Measurements from ENCODE around the gene SLC26A8.

The SLC26A8 gene, protein sequence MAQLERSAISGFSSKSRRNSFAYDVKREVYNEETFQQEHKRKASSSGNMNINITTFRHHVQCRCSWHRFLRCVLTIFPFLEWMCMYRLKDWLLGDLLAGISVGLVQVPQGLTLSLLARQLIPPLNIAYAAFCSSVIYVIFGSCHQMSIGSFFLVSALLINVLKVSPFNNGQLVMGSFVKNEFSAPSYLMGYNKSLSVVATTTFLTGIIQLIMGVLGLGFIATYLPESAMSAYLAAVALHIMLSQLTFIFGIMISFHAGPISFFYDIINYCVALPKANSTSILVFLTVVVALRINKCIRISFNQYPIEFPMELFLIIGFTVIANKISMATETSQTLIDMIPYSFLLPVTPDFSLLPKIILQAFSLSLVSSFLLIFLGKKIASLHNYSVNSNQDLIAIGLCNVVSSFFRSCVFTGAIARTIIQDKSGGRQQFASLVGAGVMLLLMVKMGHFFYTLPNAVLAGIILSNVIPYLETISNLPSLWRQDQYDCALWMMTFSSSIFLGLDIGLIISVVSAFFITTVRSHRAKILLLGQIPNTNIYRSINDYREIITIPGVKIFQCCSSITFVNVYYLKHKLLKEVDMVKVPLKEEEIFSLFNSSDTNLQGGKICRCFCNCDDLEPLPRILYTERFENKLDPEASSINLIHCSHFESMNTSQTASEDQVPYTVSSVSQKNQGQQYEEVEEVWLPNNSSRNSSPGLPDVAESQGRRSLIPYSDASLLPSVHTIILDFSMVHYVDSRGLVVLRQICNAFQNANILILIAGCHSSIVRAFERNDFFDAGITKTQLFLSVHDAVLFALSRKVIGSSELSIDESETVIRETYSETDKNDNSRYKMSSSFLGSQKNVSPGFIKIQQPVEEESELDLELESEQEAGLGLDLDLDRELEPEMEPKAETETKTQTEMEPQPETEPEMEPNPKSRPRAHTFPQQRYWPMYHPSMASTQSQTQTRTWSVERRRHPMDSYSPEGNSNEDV

DNA sequence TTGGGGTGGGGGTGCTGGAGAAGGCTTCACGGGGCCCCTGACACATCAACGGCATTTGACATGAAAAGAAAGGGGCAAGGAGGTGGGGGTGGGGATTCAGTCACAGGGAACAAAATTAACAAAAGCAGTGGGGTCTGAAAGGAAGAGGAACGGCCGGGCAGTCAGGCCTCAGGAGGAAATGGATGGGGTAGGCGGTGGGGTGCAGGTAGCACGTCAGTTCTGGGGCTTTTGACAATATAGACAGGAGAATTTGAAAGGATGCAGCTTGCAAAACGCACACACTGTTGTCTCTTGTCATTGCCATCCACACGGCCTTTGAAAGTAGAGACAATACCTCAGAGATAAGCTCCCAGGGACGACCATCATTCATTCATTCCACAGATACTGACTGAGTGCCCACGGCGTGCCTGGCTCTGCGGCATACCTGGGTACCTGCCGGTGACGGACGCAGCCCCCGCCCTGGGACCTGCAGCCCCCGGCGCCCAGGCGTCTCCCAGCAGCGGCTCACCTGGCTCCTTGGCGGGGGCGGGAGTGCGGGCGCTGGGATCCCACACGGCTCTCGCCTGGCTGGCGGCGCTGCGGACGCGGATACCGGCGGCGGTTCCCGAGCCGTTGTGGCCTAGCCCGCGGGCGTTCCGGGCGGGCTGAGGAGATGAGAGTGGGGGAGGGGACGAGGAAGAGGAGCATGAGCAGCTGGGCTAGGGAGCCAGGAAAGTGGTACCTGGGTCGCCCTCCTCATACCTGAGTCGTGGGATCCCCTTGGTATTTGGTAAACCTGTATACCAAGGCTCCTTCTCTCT is at the start of gene SLC26A8:
Gene SLC26A8, minus strand, starts transcription at position 646 of the 800 bp plus-strand sequence. CDS start 4,934 bp downstream, outside the sequence.
- in situ Hi-C loops (cut with MboI; ENCODE audit: low pct_unique_long_range_greater_than_20kb, low sequenced_read_pairs), result no loop called here

DNA sequence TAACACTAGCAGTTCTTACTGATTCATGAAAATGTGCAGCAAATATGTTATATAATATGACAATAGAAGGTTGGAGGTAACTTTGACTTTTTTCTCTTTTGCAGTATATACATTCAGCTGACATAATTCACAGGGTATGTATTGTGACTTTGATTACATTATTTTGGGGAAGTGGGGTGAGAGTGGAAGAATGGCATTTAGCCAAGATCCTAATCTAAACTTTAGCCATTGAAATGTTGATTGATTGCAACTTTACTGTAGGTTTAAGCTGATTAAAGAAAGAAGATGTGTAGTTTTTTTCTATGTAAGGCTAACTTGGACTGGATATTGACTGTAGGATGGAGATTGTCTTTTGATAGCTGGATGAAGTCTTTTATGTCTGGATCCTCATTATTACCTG is 49.1 kb upstream of the SLC26A8 start:
- in situ Hi-C loops (cut with MboI; ENCODE audit: low pct_unique_long_range_greater_than_20kb, low sequenced_read_pairs), result no loop called here
- DNase-seq, result peak; percentile 65

More for the DNA sequence above, at the start of gene SLC26A8:
- no peak for DNase-seq

GRCh38 chr6:36072681-36073080 is 48.2 kb upstream of the SLC26A8 start:
- DNase-seq, result no peak
- in situ Hi-C loops (cut with MboI; ENCODE audit: low pct_unique_long_range_greater_than_20kb, low sequenced_read_pairs), result no loop called here

DNA sequence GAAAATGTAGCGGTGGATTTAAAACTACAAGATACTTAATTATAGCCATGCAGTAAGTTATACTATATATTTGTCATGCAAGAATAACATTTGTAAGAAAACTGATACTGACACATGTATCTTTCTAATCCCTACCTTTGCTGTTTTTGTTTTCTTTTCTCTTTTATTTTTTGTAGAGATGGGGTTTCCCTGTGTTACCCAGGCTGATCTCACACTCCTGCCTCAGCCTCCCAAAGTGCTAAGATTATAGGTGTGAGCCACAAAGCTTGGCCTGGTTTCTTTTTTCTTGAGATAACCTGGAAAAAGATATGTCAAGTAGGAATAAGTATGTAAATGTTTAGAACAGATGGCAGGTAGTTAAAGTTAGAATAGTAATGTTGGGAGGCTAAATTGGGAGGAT is 47.3 kb upstream of the SLC26A8 start:
- DNase-seq, result no peak
- in situ Hi-C loops (cut with MboI; ENCODE audit: low pct_unique_long_range_greater_than_20kb, low sequenced_read_pairs), result no loop called here

DNA sequence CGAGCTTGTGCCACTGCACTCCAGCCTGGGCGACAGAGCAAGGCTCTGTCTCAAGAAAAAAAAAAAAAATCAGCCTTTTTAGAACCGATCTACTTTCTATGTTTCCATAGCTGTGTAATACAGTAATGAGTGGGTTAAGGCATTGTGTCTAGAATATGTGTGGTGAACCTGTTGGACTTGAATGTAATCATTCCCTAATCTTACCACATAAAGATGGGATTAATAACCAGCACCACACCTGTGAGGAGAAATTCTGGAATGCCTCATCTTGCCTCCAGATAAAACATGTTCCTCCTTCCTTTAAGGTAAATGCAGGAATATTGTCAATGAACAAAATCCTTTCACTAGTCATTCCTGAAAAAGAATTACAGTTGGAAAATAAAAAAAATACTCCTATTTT is 46.8 kb upstream of the SLC26A8 start:
- in situ Hi-C loops (cut with MboI; ENCODE audit: low pct_unique_long_range_greater_than_20kb, low sequenced_read_pairs), result no loop called here
- no peak for DNase-seq

GRCh38 chr6:36070252-36070651 is 45.8 kb upstream of the SLC26A8 start:
- no peak for DNase-seq
- in situ Hi-C loops (cut with MboI; ENCODE audit: low pct_unique_long_range_greater_than_20kb, low sequenced_read_pairs), result no loop called here

GRCh38 chr6:36069573-36069972 is 45.1 kb upstream of the SLC26A8 start:
- in situ Hi-C loops (cut with MboI; ENCODE audit: low pct_unique_long_range_greater_than_20kb, low sequenced_read_pairs), result no loop called here
- no peak for DNase-seq

DNA sequence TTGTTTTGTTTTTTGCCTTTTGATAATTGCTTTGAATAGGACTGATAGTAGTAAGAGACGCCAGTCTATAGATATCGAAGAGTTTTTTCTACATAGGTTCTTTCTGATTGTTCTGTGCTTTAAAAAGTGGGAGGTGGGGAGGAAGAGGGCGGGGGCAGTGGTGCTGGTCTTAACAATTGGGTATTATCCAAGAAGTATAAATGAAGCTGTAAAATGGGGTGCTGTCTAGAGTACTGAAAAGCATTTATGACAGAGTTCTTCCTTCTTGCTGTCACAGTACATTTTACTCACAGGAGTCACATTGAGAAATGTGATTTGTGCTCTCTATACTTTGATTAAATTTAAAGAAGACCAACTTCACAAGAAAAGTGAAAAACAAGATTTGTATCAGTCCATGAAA is 44.1 kb upstream of the SLC26A8 start:
- in situ Hi-C loops (cut with MboI; ENCODE audit: low pct_unique_long_range_greater_than_20kb, low sequenced_read_pairs), result no loop called here
- DNase-seq, result no peak

DNA sequence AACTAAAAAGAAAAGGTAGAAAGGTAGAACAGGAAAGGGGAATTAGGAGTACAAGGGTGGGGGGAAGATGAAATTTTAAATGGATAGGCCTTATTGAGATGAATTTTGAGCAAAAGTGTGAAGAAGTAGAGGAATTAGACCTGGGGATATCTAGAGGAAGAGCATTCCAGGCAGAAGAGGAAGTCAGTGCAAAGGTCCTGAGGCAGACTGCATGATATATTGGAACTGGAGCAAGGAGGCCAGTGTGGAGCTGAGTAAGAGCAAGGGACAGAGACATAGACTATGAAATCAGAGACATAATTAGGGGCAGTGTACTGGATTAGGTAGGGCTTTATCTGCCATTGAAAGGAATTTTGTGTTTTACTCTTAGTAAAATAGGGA is 43.6 kb upstream of the SLC26A8 start:
- in situ Hi-C loops (cut with MboI; ENCODE audit: low pct_unique_long_range_greater_than_20kb, low sequenced_read_pairs), result no loop called here
- DNase-seq, result no peak

- DNase-seq, result no peak
- in situ Hi-C loops (cut with MboI; ENCODE audit: low pct_unique_long_range_greater_than_20kb, low sequenced_read_pairs), result no loop called here
These were observed 43.1 kb upstream of the SLC26A8 start for GRCh38 chr6:36067374-36068011.

DNA sequence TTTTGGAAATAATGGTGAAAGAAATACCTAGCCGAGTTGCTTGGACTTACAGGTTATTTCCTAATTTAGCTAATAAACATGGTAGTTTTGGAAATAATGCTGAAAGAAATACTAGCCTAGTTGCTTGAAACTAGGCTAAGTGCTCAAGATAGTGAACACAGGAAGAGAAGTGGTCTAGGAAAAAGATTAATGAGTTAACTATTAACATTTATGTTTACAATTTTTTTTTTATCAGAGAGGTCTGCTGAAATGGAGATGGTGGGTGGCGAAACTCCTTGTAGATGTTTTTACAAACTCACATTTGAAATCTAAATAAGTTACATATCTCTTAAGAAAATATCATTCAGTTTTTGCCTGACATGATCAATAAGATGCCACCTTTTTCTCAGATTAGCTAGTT is 42.4 kb upstream of the SLC26A8 start:
- no peak for DNase-seq
- in situ Hi-C loops (cut with MboI; ENCODE audit: low pct_unique_long_range_greater_than_20kb, low sequenced_read_pairs), result no loop called here

- in situ Hi-C loops (cut with MboI; ENCODE audit: low pct_unique_long_range_greater_than_20kb, low sequenced_read_pairs), result no loop called here
- DNase-seq, result no peak
These were observed 41.5 kb upstream of the SLC26A8 start for GRCh38 chr6:36065916-36066315.

DNA sequence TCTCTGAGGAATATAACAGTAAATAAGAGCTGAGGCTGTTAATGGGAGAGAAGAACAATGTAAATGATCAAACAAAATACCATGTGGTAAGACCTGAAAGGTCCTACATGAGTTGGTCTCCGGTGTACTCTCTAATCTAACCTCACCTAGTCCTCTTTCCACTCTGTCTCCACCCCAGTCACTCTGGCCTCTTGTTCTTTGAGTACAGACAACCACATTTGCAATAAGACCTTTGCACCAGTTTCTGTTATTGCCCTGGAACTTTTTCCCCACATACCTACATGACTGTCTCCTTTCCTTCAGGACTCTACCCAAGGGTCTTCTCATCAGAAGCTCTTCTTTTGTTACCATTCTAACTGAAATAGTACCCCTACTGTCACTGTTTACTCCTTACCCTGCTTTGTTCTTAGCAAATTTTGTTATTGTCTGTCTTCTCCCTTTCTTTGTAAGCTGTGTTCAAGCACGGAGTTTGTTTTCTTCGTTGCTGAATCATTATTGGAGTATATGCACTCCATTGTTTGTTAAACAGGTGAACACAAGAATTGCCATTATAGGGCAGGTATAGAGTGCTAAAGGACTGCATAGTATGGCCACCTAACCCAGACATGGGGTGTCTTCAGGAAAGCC is 40.4 kb upstream of the SLC26A8 start:
- no peak for DNase-seq
- in situ Hi-C loops (cut with MboI; ENCODE audit: low pct_unique_long_range_greater_than_20kb, low sequenced_read_pairs), result no loop called here

DNA sequence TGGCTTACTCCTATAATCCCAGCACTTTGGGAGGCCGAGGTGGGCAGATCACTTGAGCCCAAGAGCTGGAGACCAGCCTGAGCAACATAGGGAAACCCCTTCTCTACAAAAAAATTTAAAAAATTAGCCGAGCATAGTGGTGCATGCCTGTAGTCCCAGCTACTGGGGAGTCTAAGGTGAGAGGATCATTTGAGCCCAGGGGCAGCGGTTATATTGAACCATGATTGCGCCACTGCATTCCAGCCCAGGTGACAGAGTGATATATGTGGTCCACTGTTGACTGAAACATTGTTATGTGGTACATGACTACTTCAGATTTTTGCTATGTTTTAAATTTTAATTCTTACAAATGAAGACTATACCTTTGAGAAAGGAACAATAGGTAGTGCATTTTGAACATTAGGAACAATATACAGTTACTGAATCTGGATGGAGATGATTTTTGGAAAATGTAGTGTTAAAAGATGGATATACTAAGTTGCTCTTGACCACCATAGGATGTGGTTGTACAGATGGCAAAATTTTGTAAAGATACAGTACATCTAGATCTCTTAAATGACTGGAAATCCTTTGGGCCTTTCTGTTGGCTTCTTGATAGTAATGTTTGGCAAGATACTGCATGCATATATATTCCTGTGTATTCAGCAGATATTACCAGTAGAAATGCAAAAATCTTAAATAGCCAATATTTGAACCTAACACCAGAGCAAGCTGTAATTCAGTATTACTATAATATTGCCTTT is 39.0 kb upstream of the SLC26A8 start:
- DNase-seq, result no peak
- in situ Hi-C loops (cut with MboI; ENCODE audit: low pct_unique_long_range_greater_than_20kb, low sequenced_read_pairs), result no loop called here

- in situ Hi-C loops (cut with MboI; ENCODE audit: low pct_unique_long_range_greater_than_20kb, low sequenced_read_pairs), result no loop called here
- no peak for DNase-seq
These were observed 37.8 kb upstream of the SLC26A8 start for GRCh38 chr6:36062247-36062646.

- in situ Hi-C loops (cut with MboI; ENCODE audit: low pct_unique_long_range_greater_than_20kb, low sequenced_read_pairs), result no loop called here
These were observed 36.8 kb upstream of the SLC26A8 start for GRCh38 chr6:36061236-36061635.

DNA sequence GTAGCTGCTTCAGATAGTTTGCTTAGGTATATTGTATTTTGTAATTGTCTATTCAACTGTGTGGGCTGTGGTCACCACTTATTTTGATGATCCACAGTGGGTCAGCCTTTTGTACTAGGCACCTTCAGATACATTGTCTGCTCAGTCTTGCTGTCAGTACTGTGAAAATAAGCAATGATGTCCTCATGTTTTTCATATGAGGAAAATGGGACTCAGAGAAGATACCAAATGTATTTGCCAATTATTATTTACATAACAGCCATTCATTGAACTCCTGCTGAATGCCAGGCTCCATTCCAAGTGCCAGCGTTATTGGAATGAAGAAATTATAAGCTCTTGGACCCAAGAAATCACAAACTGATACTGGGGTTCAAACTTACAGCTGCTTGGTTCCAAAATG is 31.7 kb upstream of the SLC26A8 start:
- DNase-seq, result no peak
- in situ Hi-C loops (cut with MboI; ENCODE audit: low pct_unique_long_range_greater_than_20kb, low sequenced_read_pairs), result no loop called here

More at GRCh38 chr6:36061236-36061635, 36.8 kb upstream of the SLC26A8 start:
- DNase-seq, result no peak

DNA sequence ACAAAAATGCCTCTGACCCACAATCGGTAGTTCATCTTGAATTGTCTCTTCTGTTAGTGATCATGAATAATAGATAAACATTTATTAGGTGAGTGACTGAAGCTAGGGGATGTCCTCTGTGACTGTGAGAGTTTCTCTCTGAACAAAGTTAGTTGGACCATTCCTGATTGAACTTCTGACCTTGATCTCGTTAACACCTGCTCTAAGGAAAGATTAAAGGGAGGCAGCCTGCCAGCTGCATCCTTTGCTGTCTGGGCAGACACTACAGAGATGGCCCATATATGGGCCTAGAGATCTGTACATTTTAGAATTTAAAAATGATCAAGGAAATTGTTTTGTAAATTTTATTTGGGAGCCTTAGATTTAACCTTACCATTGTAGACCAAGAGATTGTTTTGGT is 30.5 kb upstream of the SLC26A8 start:
- in situ Hi-C loops (cut with MboI; ENCODE audit: low pct_unique_long_range_greater_than_20kb, low sequenced_read_pairs), result no loop called here
- no peak for DNase-seq

Measured in KBM-7 (cell line).